Neuronal stem cell (in vitro differentiated cells): ENCODE measurements around the gene UFSP2.

Experiments used
- DNase-seq: peaks from one replicate; pipeline ENCODE4 v3.0.0-alpha.2; 2013; ENCODE audit warnings: low spot score
- H2AFZ ChIP-seq: one replicate; pipeline ENCODE4 v1.6.1; 2013; ENCODE audit warnings: mild to moderate bottlenecking, low read length, inconsistent platforms
- H2AK5ac ChIP-seq: 2 replicates; pipeline ENCODE4 v1.6.1; 2013; ENCODE audit warnings: low read depth, mild to moderate bottlenecking, inconsistent platforms, low read length, moderate library complexity, mixed read lengths
- H2BK120ac ChIP-seq: 2 replicates; pipeline ENCODE4 v1.6.1; 2013; ENCODE audit warnings: low read depth, mild to moderate bottlenecking, inconsistent platforms, low read length, moderate library complexity, mixed read lengths
- H2BK12ac ChIP-seq: one replicate; pipeline ENCODE4 v1.6.1; 2013; ENCODE audit warnings: low read length, inconsistent platforms
- H2BK15ac ChIP-seq: 2 replicates; pipeline ENCODE4 v1.6.1; 2013; ENCODE audit warnings: mild to moderate bottlenecking, low read length, inconsistent platforms, mixed read lengths
- H2BK5ac ChIP-seq: one replicate; pipeline ENCODE4 v1.6.1; 2013; ENCODE audit warnings: inconsistent platforms, mild to moderate bottlenecking, low read length, moderate library complexity
- H3K14ac ChIP-seq: one replicate; pipeline ENCODE4 v1.6.1; 2013; ENCODE audit warnings: low read length, inconsistent platforms
- H3K18ac ChIP-seq: 2 replicates; pipeline ENCODE4 v1.6.1; 2013; ENCODE audit warnings: low read length, inconsistent platforms
- H3K23ac ChIP-seq: 2 replicates; pipeline ENCODE4 v1.6.1; 2013; ENCODE audit warnings: low read depth, mild to moderate bottlenecking, mixed read lengths, low read length, inconsistent platforms; ENCODE audit not compliant: poor library complexity
- H3K27ac ChIP-seq: replicated peaks from 3 replicates; pipeline ENCODE4 v1.5.1; 2013; ENCODE audit warnings: low read length, inconsistent platforms
- H3K27me3 ChIP-seq, 3 experiments: 2 replicates each; pipeline ENCODE4 v1.6.1; 2013; ENCODE audit warnings: low read length in 3 of 3, mild to moderate bottlenecking in 2 of 3, inconsistent platforms in 1 of 3, low read depth in 1 of 3, mixed read lengths in 1 of 3, moderate library complexity in 1 of 3; ENCODE audit not compliant: control insufficient read depth in 3 of 3, insufficient read depth in 3 of 3
- H3K36me3 ChIP-seq, 2 donors: replicated peaks in 1 of 2; 2 replicates each; pipeline ENCODE4 v1.6.1; 2013; ENCODE audit warnings: low read length in 2 of 2; ENCODE audit not compliant: control insufficient read depth in 2 of 2, insufficient read depth in 2 of 2
- H3K4ac ChIP-seq: 2 replicates; pipeline ENCODE4 v1.6.1; 2013; ENCODE audit warnings: inconsistent platforms, mild to moderate bottlenecking, low read length, moderate library complexity
- H3K4me1 ChIP-seq, 2 donors: 1 replicate in 1 of 2; 2 replicates in 1 of 2; pipeline ENCODE4 v1.6.1; 2013; ENCODE audit warnings: low read length in 2 of 2, low read depth in 1 of 2; ENCODE audit not compliant: control insufficient read depth in 2 of 2, insufficient read depth in 1 of 2
- H3K4me2 ChIP-seq: one replicate; pipeline ENCODE4 v1.6.1; 2013; ENCODE audit warnings: mild to moderate bottlenecking, low read length, inconsistent platforms; ENCODE audit not compliant: insufficient read depth, poor library complexity, severe bottlenecking
- H3K4me3 ChIP-seq, 2 donors: 2 replicates each; pipeline ENCODE4 v1.5.1; 2013; ENCODE audit warnings: low read length in 2 of 2, mild to moderate bottlenecking in 2 of 2, inconsistent platforms in 1 of 2, moderate library complexity in 1 of 2
- H3K79me1 ChIP-seq: one replicate; pipeline ENCODE4 v1.6.1; 2013; ENCODE audit warnings: low read depth, mild to moderate bottlenecking, inconsistent platforms, low read length, moderate library complexity
- H3K9ac ChIP-seq: one replicate; pipeline ENCODE4 v1.6.1; 2013; ENCODE audit warnings: mild to moderate bottlenecking, low read depth, low read length, inconsistent platforms; ENCODE audit not compliant: poor library complexity
- H3K9me3 ChIP-seq, 2 donors: replicated peaks in 1 of 2; 2 replicates each; pipeline versions ENCODE3 to v1.6.1; 2013; ENCODE audit warnings: low read length in 2 of 2, mild to moderate bottlenecking in 2 of 2, inconsistent platforms in 1 of 2, low read depth in 1 of 2, mixed read lengths in 1 of 2, moderate library complexity in 1 of 2; ENCODE audit not compliant: control insufficient read depth in 2 of 2, insufficient read depth in 1 of 2
- H4K8ac ChIP-seq: one replicate; pipeline ENCODE4 v1.6.1; 2013; ENCODE audit warnings: low read depth, mild to moderate bottlenecking, inconsistent platforms, low read length, moderate library complexity
- H4K91ac ChIP-seq: one replicate; pipeline ENCODE4 v1.6.1; 2013; ENCODE audit warnings: low read length, low read depth, mild to moderate bottlenecking, inconsistent platforms; ENCODE audit not compliant: poor library complexity
- WGBS, 2 donors: extraction: QIAGEN DNeasy Blood & Tissue Kit; methylation state at CpG; one replicate each; pipeline ENCODE4 v1.1.7; 2013; ENCODE audit warnings: missing lambda C conversion rate in 2 of 2, mixed read lengths in 1 of 2; ENCODE audit not compliant: insufficient read length in 2 of 2, insufficient replicate concordance in 1 of 2; ENCODE audit errors: extremely low coverage in 2 of 2; 5-methylcytosine and 5-hydroxymethylcytosine counted together

UFSP2 gene

GRCh38 chr4:185437809-185438208, 12.0 kb upstream of the UFSP2 start:
- Histone ChIP-seq H2BK5ac (no peak overlapping the region), H3K27me3 (no peaks in the 10 kb centered on the region), H4K8ac (no peak overlapping the region), H2BK12ac (no peak overlapping the region), H3K27ac (no peak overlapping the region), H3K9me3 (no peaks in the 10 kb centered on the region), H3K4me3 (no peak overlapping the region), H3K18ac (no peak overlapping the region), H2BK15ac (no peak overlapping the region), H2AK5ac (no peak overlapping the region), H3K4ac (no peak overlapping the region), H3K79me1 (no peaks in the 10 kb centered on the region), H3K36me3 (no peaks in the 10 kb centered on the region), H3K4me1 (no peaks in the 10 kb centered on the region), H3K9ac (no peak overlapping the region), H3K14ac (no peak overlapping the region), H2AFZ (no peak overlapping the region), H2BK120ac (no peak overlapping the region), H4K91ac (no peak overlapping the region), H3K23ac (no peak overlapping the region), H3K4me2 (no peak overlapping the region)
- DNase-seq: no peak

- H3K9ac ChIP-seq: no peak overlapping the region
- no peak overlapping the region for H3K14ac ChIP-seq
- no peak overlapping the region for H3K18ac ChIP-seq
- no peak overlapping the region for H3K4me3 ChIP-seq
- no peaks in the 10 kb centered on the region for H3K79me1 ChIP-seq
- no peak overlapping the region for H2AFZ ChIP-seq
- no peak for DNase-seq
- no peaks in the 10 kb centered on the region for H3K4me1 ChIP-seq
- H3K36me3 ChIP-seq: no peaks in the 10 kb centered on the region
- no peak overlapping the region for H3K23ac ChIP-seq
- H2BK12ac ChIP-seq: no peak overlapping the region
- no peaks in the 10 kb centered on the region for H3K27me3 ChIP-seq
- H3K9me3 ChIP-seq: no peaks in the 10 kb centered on the region
- no peak overlapping the region for H2BK120ac ChIP-seq
- H3K4me2 ChIP-seq: no peak overlapping the region
- H2AK5ac ChIP-seq: no peak overlapping the region
- H4K8ac ChIP-seq: no peak overlapping the region
- H3K27ac ChIP-seq: no peak overlapping the region
- no peak overlapping the region for H2BK15ac ChIP-seq
- no peak overlapping the region for H2BK5ac ChIP-seq
- no peak overlapping the region for H4K91ac ChIP-seq
- H3K4ac ChIP-seq: no peak overlapping the region
Measured at GRCh38 chr4:185435466-185435865, 9.7 kb upstream of the UFSP2 start.

- no peak overlapping the region for H3K4ac ChIP-seq
- H2AFZ ChIP-seq: no peak overlapping the region
- H3K79me1 ChIP-seq: peaks cover 3% of the 10 kb centered on the region
- no peak overlapping the region for H3K9ac ChIP-seq
- peak overlapping the region in 1 of 2 donors; percentile 61 for H3K4me3 ChIP-seq
- H3K27me3 ChIP-seq: no peaks in the 10 kb centered on the region
- no CpG with 5 or more reads among the region's 5 CpGs for WGBS, 2 donors
- H3K4me1 ChIP-seq: peaks cover 3 to 5% of the 10 kb centered on the region in 2 donors
- H2BK12ac ChIP-seq: peak overlapping the region; percentile 58
- no peak overlapping the region for H2BK5ac ChIP-seq
- no peak overlapping the region for H3K4me2 ChIP-seq
- H3K36me3 ChIP-seq: no peaks in the 10 kb centered on the region
- H3K18ac ChIP-seq: no peak overlapping the region
- H3K14ac ChIP-seq: no peak overlapping the region
- no peak overlapping the region for H2BK15ac ChIP-seq
- no peak overlapping the region for H3K27ac ChIP-seq
- no peak overlapping the region for H4K8ac ChIP-seq
- H2AK5ac ChIP-seq: no peak overlapping the region
- H3K9me3 ChIP-seq: no peaks in the 10 kb centered on the region
- H2BK120ac ChIP-seq: no peak overlapping the region
- no peak overlapping the region for H4K91ac ChIP-seq
- no peak overlapping the region for H3K23ac ChIP-seq
- DNase-seq: no peak
Measured at GRCh38 chr4:185429660-185430059, 3.9 kb upstream of the UFSP2 start.

- Histone ChIP-seq H3K18ac (no peak overlapping the region), H2BK120ac (no peak overlapping the region), H3K27me3 (no peaks in the 10 kb centered on the region), H2AK5ac (no peak overlapping the region), H3K79me1 (peaks cover 3% of the 10 kb centered on the region), H2BK12ac (no peak overlapping the region), H3K9ac (no peak overlapping the region), H3K4ac (no peak overlapping the region), H3K14ac (no peak overlapping the region), H4K91ac (no peak overlapping the region), H2AFZ (no peak overlapping the region), H3K4me1 (peaks cover 4 to 5% of the 10 kb centered on the region in 2 donors), H3K36me3 (peaks cover 0 to 12% of the 10 kb centered on the region in 2 donors), H3K4me3 (no peak overlapping the region), H4K8ac (no peak overlapping the region), H3K4me2 (no peak overlapping the region), H2BK5ac (no peak overlapping the region), H2BK15ac (no peak overlapping the region), H3K23ac (no peak overlapping the region), H3K9me3 (no peaks in the 10 kb centered on the region), H3K27ac (no peak overlapping the region)
- DNase-seq: no peak
- 100% methylated on average over 1 of the region's 22 CpGs; no CpG with 5 or more reads in 1 of the 2 donors for WGBS, 2 donors
Measured at GRCh38 chr4:185426960-185427688, 1.4 kb upstream of the UFSP2 start.
